ENCODE data around the gene JAKMIP2. TPM values are rescaled to one million over a fixed set of nuclear protein-coding genes. Genes with fewer than 3 reads are reported as not detected.

Gene JAKMIP2
- total and polyA plus RNA-seq, 4 donors: 0.93 to 3.8 (median 2.1) TPM

DNA sequence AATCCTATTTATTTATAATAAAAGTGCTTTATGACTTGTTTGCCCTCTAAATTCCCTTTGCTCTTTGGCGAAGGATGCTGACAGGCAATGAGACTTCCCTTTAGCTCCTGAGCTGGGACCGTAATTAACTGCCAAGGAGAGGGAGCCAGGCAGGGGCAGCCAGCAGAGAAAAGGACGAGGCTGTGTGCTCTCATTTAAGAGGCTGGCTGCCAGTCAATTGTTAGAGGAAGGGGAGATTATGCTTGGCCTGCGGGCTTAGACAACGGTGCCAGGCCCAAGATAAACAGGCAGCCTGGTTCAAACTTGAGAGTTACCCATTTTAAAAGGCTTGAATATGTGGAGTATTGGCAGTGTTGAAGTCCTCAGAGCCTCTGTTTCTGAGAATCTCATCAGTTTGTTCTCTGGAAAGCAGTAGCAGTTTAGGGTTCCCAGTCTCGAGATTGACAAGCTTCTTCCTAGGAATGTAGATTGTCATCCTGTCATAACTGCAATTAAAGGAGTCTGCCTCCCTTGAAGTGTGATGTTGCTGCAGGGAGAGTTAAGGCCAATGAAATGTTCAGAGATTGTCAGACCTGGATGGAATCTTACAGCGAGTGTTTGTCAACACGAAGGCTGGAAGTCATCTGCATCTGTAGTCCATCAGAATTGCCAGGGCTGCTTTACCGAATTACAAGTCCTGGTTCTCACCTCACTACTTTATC lies 113.2 kb downstream of the JAKMIP2 start:
- WGBS, 2 donors: 63 to 81% methylated on average over 9 of the region's 9 CpGs

DNA sequence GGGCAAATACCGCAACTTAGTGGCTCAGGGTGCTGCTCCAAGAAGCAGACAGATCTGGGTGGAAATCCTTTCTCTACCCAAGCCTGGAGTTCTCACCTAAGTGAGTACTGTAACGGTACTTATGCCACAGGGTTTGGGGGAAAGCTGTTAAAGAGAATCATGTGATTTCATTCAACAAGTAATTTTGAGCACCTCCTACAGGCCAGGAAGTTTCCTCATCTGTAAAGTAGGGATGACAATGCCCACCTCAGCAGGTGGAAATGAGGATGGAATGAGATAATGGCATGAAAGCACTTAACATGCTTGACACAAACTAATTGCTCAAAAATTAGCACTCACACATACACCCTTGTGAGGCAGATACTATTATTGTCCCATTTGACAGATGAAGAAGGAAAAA lies 114.1 kb downstream of the JAKMIP2 start:
- TF ChIP-seq, protein P1, sequence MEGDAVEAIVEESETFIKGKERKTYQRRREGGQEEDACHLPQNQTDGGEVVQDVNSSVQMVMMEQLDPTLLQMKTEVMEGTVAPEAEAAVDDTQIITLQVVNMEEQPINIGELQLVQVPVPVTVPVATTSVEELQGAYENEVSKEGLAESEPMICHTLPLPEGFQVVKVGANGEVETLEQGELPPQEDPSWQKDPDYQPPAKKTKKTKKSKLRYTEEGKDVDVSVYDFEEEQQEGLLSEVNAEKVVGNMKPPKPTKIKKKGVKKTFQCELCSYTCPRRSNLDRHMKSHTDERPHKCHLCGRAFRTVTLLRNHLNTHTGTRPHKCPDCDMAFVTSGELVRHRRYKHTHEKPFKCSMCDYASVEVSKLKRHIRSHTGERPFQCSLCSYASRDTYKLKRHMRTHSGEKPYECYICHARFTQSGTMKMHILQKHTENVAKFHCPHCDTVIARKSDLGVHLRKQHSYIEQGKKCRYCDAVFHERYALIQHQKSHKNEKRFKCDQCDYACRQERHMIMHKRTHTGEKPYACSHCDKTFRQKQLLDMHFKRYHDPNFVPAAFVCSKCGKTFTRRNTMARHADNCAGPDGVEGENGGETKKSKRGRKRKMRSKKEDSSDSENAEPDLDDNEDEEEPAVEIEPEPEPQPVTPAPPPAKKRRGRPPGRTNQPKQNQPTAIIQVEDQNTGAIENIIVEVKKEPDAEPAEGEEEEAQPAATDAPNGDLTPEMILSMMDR (IDR thresholded peaks at IDR 0.05; ENCODE audit: control extremely low read depth, extremely low read depth): no peak
- no peaks in the 10 kb centered on the region for H3K27me3 ChIP-seq (ENCODE audit: control insufficient read depth in 3 of 3, insufficient read depth in 3 of 3, low read length in 2 of 3)
- DNase-seq (no peak), ATAC-seq (ENCODE audit: insufficient read depth, low FRiP score) (no peak)
- WGBS, 2 donors: 93 to 94% methylated on average over 2 of the region's 2 CpGs
- no peak overlapping the region for H3K4me3 ChIP-seq
- H3K27ac ChIP-seq (ENCODE audit: low read depth in 1 of 2, low read length in 1 of 2): no peak overlapping the region
- peaks cover 0 to 29% (median 3%) of the 10 kb centered on the region in 5 donors for H3K4me1 ChIP-seq (ENCODE audit: control insufficient read depth in 5 of 5, insufficient read depth in 5 of 5, low read length in 5 of 5)
- no peak overlapping the region for H3K9ac ChIP-seq (ENCODE audit: insufficient read depth in 1 of 2, low read length in 2 of 2)
- peaks cover 0 to 5% (median 2%) of the 10 kb centered on the region in 4 donors for H3K36me3 ChIP-seq (ENCODE audit: control insufficient read depth in 4 of 4, insufficient read depth in 4 of 4, low read length in 4 of 4)
- H3K9me3 ChIP-seq (ENCODE audit: control insufficient read depth in 4 of 4, insufficient read depth in 3 of 4, low read length in 3 of 4): no peaks in the 10 kb centered on the region

More for the DNA sequence above, 113.2 kb downstream of the JAKMIP2 start:
- DNase-seq: peak; percentile 34 to 74 (median 73)
- H3K9ac ChIP-seq (ENCODE audit: insufficient read depth in 1 of 2, low read length in 2 of 2): no peak overlapping the region
- ATAC-seq (ENCODE audit: insufficient read depth, low FRiP score): no peak
- TF ChIP-seq, protein P1 (IDR thresholded peaks at IDR 0.05; ENCODE audit: control extremely low read depth, extremely low read depth): no peak
- no peak overlapping the region for H3K4me3 ChIP-seq
- H3K27me3 ChIP-seq (ENCODE audit: control insufficient read depth in 3 of 3, insufficient read depth in 3 of 3, low read length in 2 of 3): no peaks in the 10 kb centered on the region
- no peak overlapping the region for H3K27ac ChIP-seq (ENCODE audit: low read depth in 1 of 2, low read length in 1 of 2)
- peaks cover 0 to 4% (median 2%) of the 10 kb centered on the region in 4 donors for H3K36me3 ChIP-seq (ENCODE audit: control insufficient read depth in 4 of 4, insufficient read depth in 4 of 4, low read length in 4 of 4)
- peaks cover 0 to 38% (median 3%) of the 10 kb centered on the region in 5 donors for H3K4me1 ChIP-seq (ENCODE audit: control insufficient read depth in 5 of 5, insufficient read depth in 5 of 5, low read length in 5 of 5)
- H3K9me3 ChIP-seq (ENCODE audit: control insufficient read depth in 4 of 4, insufficient read depth in 3 of 4, low read length in 3 of 4): no peaks in the 10 kb centered on the region

DNA sequence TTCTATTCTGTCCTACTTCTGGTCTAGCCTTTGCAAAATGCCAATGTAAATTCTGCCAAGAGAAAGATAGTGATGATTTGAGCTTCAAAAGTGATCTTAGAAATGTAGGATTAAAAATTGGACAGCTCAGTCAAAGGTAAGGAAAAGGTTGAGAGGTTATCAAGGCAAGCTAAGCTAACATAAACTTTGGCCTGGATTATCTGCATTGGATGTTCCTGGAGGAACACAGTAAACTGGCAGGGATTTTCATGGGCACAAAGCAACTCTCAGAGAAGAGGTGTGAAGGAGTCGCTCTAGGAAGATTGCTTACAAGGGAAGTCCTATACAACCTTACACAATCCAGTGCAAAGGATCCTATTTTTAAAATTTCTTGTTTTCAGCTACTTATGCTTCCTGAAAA lies 115.2 kb downstream of the JAKMIP2 start:
- no peaks in the 10 kb centered on the region for H3K9me3 ChIP-seq (ENCODE audit: control insufficient read depth in 4 of 4, insufficient read depth in 3 of 4, low read length in 3 of 4)
- ATAC-seq (ENCODE audit: insufficient read depth, low FRiP score) (no peak), DNase-seq (no peak)
- no peak overlapping the region for H3K9ac ChIP-seq (ENCODE audit: insufficient read depth in 1 of 2, low read length in 2 of 2)
- no peaks in the 10 kb centered on the region for H3K27me3 ChIP-seq (ENCODE audit: control insufficient read depth in 3 of 3, insufficient read depth in 3 of 3, low read length in 2 of 3)
- H3K27ac ChIP-seq (ENCODE audit: low read depth in 1 of 2, low read length in 1 of 2): no peak overlapping the region
- TF ChIP-seq, protein P1 (IDR thresholded peaks at IDR 0.05; ENCODE audit: control extremely low read depth, extremely low read depth): no peak
- no peak overlapping the region for H3K4me3 ChIP-seq
- H3K36me3 ChIP-seq (ENCODE audit: control insufficient read depth in 4 of 4, insufficient read depth in 4 of 4, low read length in 4 of 4): peaks cover 0 to 9% (median 2%) of the 10 kb centered on the region in 4 donors
- 71 to 84% methylated on average over 1 of the region's 1 CpG for WGBS, 2 donors
- peaks cover 0 to 19% (median 3%) of the 10 kb centered on the region in 5 donors for H3K4me1 ChIP-seq (ENCODE audit: control insufficient read depth in 5 of 5, insufficient read depth in 5 of 5, low read length in 5 of 5)

Measured in lung (tissue), 12 donors.